GM21529 (cell line): Measurements from ENCODE around the gene AGT.
"Not testable (repeated sequence)": the region's sequence is repeated elsewhere in the genome, so short reads cannot be mapped to it uniquely, and the experiment has no call there.

Experiments
- ATAC-seq: cut with Tn5 transposase; IDR thresholded peaks from one replicate; pipeline ENCODE4 v1.9.1; 2021; ENCODE audit not compliant: unreplicated experiment

AGT gene

GRCh38 chr1:230693221-230693620, 20.7 kb downstream of the AGT start:
- ATAC-seq = no peak

GRCh38 chr1:230691615-230692014, 22.3 kb downstream of the AGT start:
- no peak for ATAC-seq

- no peak for ATAC-seq
These were observed 23.8 kb downstream of the AGT start for GRCh38 chr1:230690101-230690500.

- no peak for ATAC-seq
These were observed 27.2 kb downstream of the AGT start for GRCh38 chr1:230686747-230687146.

- no peak for ATAC-seq
These were observed 28.9 kb downstream of the AGT start for GRCh38 chr1:230684998-230685397.

DNA sequence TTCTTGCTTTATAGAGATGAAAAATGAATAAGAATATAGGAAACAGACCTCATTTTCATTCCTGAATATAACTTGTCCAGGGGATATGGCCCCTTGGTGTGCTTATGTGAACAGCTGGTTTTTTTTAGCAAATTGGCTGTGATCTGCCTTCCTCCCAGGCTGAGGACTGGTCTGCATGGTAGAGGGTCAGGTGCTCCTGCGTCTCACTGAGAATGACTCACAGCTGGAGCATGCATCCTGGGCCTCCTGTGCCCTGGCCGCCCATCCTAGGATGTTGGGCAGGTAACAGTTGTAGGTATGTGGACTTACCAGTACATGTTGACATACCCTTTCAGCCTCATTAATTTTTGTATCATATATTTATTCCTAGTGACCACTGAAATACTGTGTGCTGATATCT, 29.8 kb downstream of the AGT start:
- ATAC-seq = no peak

DNA sequence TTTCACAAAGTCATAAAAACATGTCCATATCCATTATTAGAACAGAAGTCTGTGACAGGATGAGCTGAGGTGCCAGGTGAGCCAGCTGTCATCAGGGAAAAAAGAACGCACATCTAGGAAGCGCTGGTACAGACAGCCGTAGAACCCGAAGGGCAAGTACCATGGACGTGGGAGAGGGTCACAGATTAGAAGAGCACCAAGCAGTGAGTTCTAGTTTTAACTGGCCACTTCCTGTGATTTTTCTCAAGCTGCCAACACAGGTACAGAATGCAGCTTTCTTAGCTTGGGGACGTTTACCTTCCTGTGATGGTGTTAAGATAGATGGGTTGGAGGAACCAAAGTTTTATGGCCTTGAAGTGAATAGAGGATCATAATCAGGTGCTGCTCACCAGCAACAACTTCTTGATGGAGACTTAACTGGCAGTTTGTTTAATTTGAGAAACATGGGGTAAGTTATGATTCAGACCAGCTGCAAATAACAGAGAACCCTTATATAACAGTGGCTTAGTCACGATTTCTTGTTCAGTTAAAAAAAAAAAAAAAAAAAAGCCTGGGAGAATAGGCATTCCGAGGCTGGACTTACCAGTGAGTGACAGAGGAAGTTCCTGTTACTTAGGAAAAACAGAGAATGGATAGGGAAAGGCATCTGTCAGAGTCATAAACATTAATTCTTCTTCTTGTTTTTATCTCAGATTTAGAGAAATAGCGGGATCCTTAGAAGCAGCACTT, 30.9 kb downstream of the AGT start:
- ATAC-seq = no peak

DNA sequence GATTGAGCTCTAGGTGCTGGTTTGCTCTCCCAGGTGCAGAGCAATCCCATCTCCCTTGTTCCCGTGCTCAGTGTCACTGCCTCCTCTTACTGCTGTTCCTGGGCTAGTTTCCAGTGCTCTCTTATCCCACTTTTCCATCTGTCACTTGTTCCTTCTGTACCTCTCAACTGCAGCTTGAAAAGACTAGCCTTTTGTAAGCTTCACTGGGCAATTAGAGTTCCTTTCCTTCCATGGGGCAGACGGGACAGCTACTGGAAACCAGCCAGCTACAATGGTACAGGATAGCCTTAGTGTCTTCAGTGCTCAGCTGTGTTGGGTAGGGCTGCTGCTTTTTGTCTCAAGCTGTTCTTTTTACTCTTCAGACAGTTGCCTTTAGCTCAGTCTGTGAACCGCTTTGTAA, 31.6 kb downstream of the AGT start:
- ATAC-seq = no peak

GRCh38 chr1:230681599-230681998, 32.3 kb downstream of the AGT start:
- ATAC-seq = no peak

GRCh38 chr1:230680300-230681025, 33.5 kb downstream of the AGT start:
- no peak for ATAC-seq

DNA sequence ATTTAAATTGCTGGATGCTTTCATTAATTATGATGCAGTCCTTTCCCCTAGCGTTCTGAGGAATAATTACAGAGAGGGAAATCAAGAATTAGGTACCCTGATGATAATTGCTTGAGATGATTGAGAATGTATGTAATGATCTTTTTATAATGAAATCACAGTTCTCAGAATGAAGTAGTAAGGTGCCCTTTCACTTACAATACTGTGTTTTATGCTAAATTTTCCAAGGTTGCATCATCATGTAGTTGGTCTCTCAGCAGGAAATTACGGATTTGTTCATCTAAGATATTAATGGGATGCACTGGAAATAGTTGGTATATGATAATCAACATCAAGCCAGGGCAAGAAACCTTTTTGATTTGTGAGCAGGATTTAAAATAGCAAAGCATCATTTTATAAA, 34.1 kb downstream of the AGT start:
- ATAC-seq = no peak

DNA sequence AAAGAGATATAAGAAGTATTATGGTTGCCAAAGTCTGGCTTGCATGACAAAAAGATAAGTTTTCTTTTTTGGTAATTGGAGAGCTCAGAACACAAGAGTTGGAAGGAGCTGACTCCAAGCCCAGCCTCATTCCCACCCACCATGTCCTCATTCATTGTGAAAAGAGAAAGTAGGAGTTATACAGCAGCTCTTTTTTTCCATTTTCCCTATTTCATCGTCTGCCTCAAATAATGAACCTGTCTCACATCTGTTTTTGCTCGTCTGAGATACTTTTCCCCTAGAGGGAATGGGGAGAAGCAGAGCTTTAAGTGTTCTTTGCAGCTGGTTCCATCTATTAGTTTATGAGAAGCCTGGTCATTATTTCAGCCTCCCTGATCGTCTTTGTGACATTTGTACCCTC, 34.7 kb downstream of the AGT start:
- no peak for ATAC-seq

DNA sequence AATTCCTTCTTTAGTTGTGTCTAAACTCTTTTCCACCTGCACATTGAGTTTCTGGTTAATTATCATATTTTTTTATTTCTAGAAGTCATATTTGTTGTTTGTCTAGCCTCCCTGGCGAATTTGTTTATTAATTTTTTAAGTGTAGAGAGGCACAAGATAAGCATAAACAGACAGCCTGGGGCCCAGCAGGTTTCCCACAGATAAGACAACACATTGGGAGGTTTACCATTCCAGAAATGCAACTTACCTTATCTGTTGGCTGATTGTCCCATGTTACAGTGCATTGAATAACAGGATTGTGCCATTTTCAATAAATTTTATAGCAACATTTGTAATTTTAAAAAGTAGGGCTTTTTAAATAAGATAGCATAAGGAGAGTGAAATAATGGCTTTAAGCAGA, 36.7 kb downstream of the AGT start:
- ATAC-seq = no peak

GRCh38 chr1:230674581-230674980, 39.3 kb downstream of the AGT start:
- no peak for ATAC-seq

DNA sequence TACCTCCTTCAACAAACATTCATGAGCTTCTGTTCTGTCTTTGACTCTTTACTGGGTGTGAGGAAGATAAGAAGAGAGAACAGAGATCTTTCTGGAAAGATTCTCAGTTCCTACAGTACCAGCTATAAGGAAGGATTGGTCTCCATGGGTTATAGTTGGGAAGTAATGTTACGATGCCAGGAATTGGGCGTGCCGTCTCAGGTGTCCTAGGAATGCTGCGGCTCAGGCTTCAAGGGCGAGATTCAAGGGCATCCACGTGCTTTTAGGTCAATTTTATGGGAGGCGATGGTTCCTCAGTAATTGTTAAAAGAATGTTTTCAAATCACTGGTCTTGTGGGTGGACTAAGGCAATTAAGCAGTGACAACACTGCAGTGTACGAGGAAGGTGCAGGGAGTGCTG, 44.4 kb downstream of the AGT start:
- no peak for ATAC-seq

GRCh38 chr1:230668227-230668626, 45.7 kb downstream of the AGT start:
- ATAC-seq = no peak

DNA sequence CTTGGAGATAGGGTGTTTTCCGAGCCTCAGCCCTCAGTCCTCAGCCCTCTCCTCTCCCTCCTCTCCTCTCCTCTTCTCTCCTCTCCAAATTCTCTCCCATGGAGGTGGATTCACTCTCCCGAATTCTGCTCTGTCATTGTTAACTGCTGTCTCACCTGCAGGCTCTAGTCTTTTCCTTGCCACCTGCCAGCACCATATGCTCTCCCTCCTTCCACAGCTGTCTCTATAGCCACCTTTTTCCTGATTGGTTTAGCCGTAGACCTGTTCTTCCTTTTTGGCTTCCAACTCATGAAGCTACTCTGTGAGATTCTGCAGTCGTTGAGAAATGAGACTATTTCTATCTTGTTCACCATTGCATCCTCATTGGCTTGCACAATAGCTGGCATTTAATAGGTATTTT, 51.9 kb downstream of the AGT start:
- ATAC-seq = no peak

DNA sequence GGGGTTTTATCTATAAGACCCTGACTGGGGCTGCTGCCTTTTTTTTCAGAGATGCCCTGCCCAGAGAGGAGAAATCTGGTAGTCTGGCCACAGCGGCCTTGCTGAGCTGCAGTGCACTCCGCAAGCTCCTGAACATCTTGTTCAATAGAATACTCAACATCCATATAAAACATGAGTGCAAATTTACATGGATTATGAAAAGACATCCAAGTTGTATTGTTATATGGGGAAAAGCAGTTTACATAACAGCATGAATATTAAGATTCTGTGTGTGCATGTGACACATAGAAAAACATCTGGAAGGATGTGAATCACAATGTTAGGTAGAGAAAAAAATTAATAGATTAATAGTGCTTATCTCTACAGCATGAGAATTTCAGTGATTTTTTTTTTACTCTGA, 55.2 kb downstream of the AGT start:
- no peak for ATAC-seq

DNA sequence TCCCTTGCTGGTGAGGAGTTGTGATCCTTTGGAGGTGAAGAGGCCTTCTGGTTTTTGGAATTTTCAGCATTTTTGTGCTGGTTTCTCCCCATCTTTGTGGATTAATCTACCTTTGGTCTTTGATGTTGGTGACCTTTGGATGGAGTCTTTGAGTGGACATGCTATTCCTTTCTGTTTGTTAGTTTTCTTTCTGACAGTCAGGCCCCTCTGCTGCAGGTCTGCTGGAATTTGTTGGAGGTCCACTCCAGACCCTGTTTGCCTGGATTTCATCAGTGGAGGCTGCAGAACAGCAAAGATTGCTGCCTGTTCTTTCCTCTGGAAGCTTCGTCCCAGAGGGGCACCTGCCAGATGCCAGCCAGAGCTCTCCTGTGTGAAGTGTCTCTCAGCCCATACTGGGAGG, 55.8 kb downstream of the AGT start:
- not testable (repeated sequence) for ATAC-seq

DNA sequence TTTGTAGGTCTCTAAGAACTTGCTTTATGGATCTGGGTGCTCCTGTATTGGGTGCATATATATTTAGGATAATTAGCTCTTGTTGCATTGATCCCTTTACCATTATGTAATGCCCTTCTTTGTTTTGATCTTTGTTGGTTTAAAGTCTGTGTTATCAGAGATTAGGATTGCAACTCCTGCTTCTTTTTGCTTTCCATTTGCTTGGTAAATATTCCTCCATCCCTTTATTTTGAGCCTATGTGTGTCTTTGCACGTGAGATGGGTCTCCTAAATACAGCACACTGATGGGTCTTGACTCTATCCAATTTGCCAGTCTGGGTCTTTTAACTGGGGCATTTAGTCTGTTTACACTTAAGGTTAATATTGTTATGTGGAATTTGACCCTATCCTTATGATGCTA, 57.2 kb downstream of the AGT start:
- not testable (repeated sequence) for ATAC-seq
